ENCODE data around the gene TACC2.

- no peak for TF ChIP-seq CTCF (IDR thresholded peaks at IDR 0.05)
- no peak for TF ChIP-seq POLR2AphosphoS5 (IDR thresholded peaks at IDR 0.05; ENCODE audit: insufficient read depth in 1 of 2, low read depth in 1 of 2)
These were observed 255.3 kb downstream of the TACC2 start for GRCh38 chr10:122244001-122244975.

Measured in vagina (tissue), 2 donors.